ENCODE data around the gene SLC38A4. TPM values are rescaled to one million over a fixed set of nuclear protein-coding genes. Genes with fewer than 3 reads are reported as not detected.

Gene SLC38A4
- 0.12 TPM in 1 of 5 replicates, not detected in the others for total RNA-seq (2022; extraction: Qiagen RNA extraction; ENCODE audit: low read depth)

GRCh38 chr12:46825591-46826414, at the start of gene SLC38A4:
SLC38A4 (minus strand) TSS chr12:46825997; CDS start chr12:46793071, 32,926 bp downstream.

Measured in A549 treated with ZK216348 at 1 μM for 4 hours (cell line).